ENCODE data around the gene RNGTT.

DNA sequence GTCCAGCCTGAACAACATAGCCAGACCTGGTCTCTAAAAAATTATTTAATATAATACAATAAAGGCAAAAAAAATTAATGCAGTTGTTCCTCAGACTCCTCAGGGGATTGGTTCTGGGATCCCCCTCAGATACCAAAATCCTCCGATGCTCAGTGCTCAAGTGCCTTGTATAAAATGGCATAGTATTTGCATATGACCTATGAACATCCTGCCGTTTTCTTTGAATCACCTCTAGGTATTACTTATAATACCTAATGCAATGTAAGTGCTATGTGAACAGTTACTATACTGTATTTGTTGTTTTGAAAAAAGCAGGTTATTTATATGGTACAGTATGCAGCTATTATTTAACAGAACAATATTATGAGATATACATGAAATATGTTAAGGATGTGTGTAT lies 43.3 kb downstream of the RNGTT start:
- TF ChIP-seq, protein P1, sequence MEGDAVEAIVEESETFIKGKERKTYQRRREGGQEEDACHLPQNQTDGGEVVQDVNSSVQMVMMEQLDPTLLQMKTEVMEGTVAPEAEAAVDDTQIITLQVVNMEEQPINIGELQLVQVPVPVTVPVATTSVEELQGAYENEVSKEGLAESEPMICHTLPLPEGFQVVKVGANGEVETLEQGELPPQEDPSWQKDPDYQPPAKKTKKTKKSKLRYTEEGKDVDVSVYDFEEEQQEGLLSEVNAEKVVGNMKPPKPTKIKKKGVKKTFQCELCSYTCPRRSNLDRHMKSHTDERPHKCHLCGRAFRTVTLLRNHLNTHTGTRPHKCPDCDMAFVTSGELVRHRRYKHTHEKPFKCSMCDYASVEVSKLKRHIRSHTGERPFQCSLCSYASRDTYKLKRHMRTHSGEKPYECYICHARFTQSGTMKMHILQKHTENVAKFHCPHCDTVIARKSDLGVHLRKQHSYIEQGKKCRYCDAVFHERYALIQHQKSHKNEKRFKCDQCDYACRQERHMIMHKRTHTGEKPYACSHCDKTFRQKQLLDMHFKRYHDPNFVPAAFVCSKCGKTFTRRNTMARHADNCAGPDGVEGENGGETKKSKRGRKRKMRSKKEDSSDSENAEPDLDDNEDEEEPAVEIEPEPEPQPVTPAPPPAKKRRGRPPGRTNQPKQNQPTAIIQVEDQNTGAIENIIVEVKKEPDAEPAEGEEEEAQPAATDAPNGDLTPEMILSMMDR (conservative IDR thresholded peaks at IDR 0.05): no peak
- no peak for TF ChIP-seq EZH2 (IDR thresholded peaks at IDR 0.05; ENCODE audit: low read depth)
